Measurements from ENCODE around the gene VEGFD.

VEGFD gene

GRCh38 chrX:15335135-15336022 lies 48.8 kb downstream of the VEGFD start, which contains the start of gene PIGA (continued):
- TF ChIP-seq ZNF423 (tag by site-specific recombination; IDR thresholded peaks at IDR 0.05) (0 out of 2 replicates have a peak, but pooled peaks have one; percentile 17), ZNF280C (tag by site-specific recombination; IDR thresholded peaks at IDR 0.05) (no peak), ZNF140 (tag by site-specific recombination; IDR thresholded peaks at IDR 0.05) (no peak), YY2 (tag by site-specific recombination; IDR thresholded peaks at IDR 0.05) (no peak), HOXD13 (CRISPR knock-in tag; IDR thresholded peaks at IDR 0.05; ENCODE audit: borderline replicate concordance) (no peak), ZNF692 (tag by site-specific recombination; IDR thresholded peaks at IDR 0.05) (no peak), BCL11B (tag by site-specific recombination; IDR thresholded peaks at IDR 0.05; ENCODE audit: low read depth) (no peak), ZBTB17 (tag by site-specific recombination; IDR thresholded peaks at IDR 0.05) (no peak), SCRT1 (tag by site-specific recombination; IDR thresholded peaks at IDR 0.05; ENCODE audit: borderline replicate concordance) (no peak), PBX3 (CRISPR knock-in tag; IDR thresholded peaks at IDR 0.05) (no peak), TRIM28 (IDR thresholded peaks at IDR 0.05; ENCODE audit: borderline replicate concordance, low read length) (no peak), ZXDB (tag by site-specific recombination; IDR thresholded peaks at IDR 0.05) (0 out of 2 replicates have a peak, but pooled peaks have one; percentile 50), ZNF560 (tag by site-specific recombination; IDR thresholded peaks at IDR 0.05; ENCODE audit: borderline replicate concordance) (no peak), RBAK (tag by site-specific recombination; IDR thresholded peaks at IDR 0.05) (no peak), ZBTB1 (tag by site-specific recombination; IDR thresholded peaks at IDR 0.05) (no peak), ZSCAN30 (tag by site-specific recombination; IDR thresholded peaks at IDR 0.05) (0 out of 2 replicates have a peak, but pooled peaks have one; percentile 30), ZBTB48 (tag by site-specific recombination; IDR thresholded peaks at IDR 0.05) (0 out of 2 replicates have a peak, but pooled peaks have one; percentile 30), ZNF132 (tag by site-specific recombination; IDR thresholded peaks at IDR 0.05; ENCODE audit: borderline replicate concordance) (no peak), ZNF202 (tag by site-specific recombination; IDR thresholded peaks at IDR 0.05; ENCODE audit: borderline replicate concordance) (no peak), ZSCAN16 (tag by site-specific recombination; IDR thresholded peaks at IDR 0.05) (no peak), ZNF391 (tag by site-specific recombination; IDR thresholded peaks at IDR 0.05; ENCODE audit: borderline replicate concordance, low read depth) (no peak), REPIN1 (tag by site-specific recombination; IDR thresholded peaks at IDR 0.05; ENCODE audit: low read depth) (no peak), ZFP37 (tag by site-specific recombination; IDR thresholded peaks at IDR 0.05) (peak; percentile 52; the same call in 1 of the 2 replicates), MEIS1 (CRISPR knock-in tag; IDR thresholded peaks at IDR 0.05; ENCODE audit: borderline replicate concordance) (no peak), ZNF610 (tag by site-specific recombination; IDR thresholded peaks at IDR 0.05; ENCODE audit: borderline replicate concordance) (no peak), ZNF214 (tag by site-specific recombination; IDR thresholded peaks at IDR 0.05; ENCODE audit: borderline replicate concordance) (no peak), OVOL3 (tag by site-specific recombination; IDR thresholded peaks at IDR 0.05) (no peak), ZNF645 (tag by site-specific recombination; IDR thresholded peaks at IDR 0.05) (no peak), ZNF148 (tag by site-specific recombination; IDR thresholded peaks at IDR 0.05; ENCODE audit: borderline replicate concordance) (no peak), ZNF792 (tag by site-specific recombination; IDR thresholded peaks at IDR 0.05) (no peak), ZBTB8A (tag by site-specific recombination; IDR thresholded peaks at IDR 0.05) (no peak), ZNF175 (tag by site-specific recombination; IDR thresholded peaks at IDR 0.05) (no peak)

All from HEK293 (cell line).